WTC11 (cell line): ENCODE results near the gene FNBP1L. TPM values are rescaled to one million over a fixed set of nuclear protein-coding genes. Genes with fewer than 3 reads are reported as not detected.

ENCODE experiments used
- ATAC-seq: fragments of 200-7000 bp; cut with Tn5 transposase; 2 replicates; pipeline ENCODE4 v1.10.0; 2021; ENCODE audit warnings: mild to moderate bottlenecking, moderate library complexity
- CTCF ChIA-PET: fragments of 300-600 bp; sonication (Branson Sonifier 250); formaldehyde crosslinking; loops from one replicate; lab custom pipeline; 2021; ENCODE audit warnings: antibody characterized with exemption; lab: Charles Lee
- POLR2A ChIA-PET: fragments of 350-600 bp; sonication (Branson Sonifier 250); formaldehyde crosslinking; loops from one replicate; lab custom pipeline; 2021; ENCODE audit warnings: antibody characterized with exemption; lab: Charles Lee
- DNase-seq: peaks from one replicate; pipeline ENCODE4 v3.0.0; 2021; ENCODE audit warnings: low spot score
- H3K27ac Mint-ChIP-seq: 2 replicates; pipeline ENCODE4 v1.8.0; 2021; ENCODE audit warnings: mixed read lengths
- H3K27me3 Mint-ChIP-seq: 2 replicates; pipeline ENCODE4 v1.8.0; 2021; ENCODE audit warnings: low read depth, mild to moderate bottlenecking, moderate library complexity, mixed read lengths
- H3K36me3 Mint-ChIP-seq: 2 replicates; pipeline ENCODE4 v1.8.0; 2021; ENCODE audit warnings: mixed read lengths
- H3K4me1 Mint-ChIP-seq: 2 replicates; pipeline ENCODE4 v1.8.0; 2022; ENCODE audit warnings: mixed read lengths
- H3K4me3 Mint-ChIP-seq: 2 replicates; pipeline ENCODE4 v1.8.0; 2021; ENCODE audit warnings: mild to moderate bottlenecking, moderate library complexity, mixed read lengths
- H3K9me3 Mint-ChIP-seq: 2 replicates; pipeline ENCODE4 v1.8.0; 2021; ENCODE audit warnings: mixed read lengths
- AFF4 ChIP-seq: sonication (generic); formaldehyde crosslinking; IDR thresholded peaks from 2 replicates; pipeline ENCODE4 v1.8.1; 2023; ENCODE audit warnings: mild to moderate bottlenecking, missing genetic modification reagents, borderline replicate concordance
- ATF1 ChIP-seq: sonication (generic); formaldehyde crosslinking; IDR thresholded peaks from 2 replicates; pipeline ENCODE4 v1.8.1; 2023; ENCODE audit warnings: mild to moderate bottlenecking, moderate library complexity, missing genetic modification reagents
- CDX4 ChIP-seq: fragments of 250-450 bp; sonication (Bioruptor Pico); IDR thresholded peaks from 2 replicates; pipeline ENCODE4 v1.9.0; 2021; ENCODE audit warnings: moderate library complexity, mild to moderate bottlenecking, inconsistent platforms, borderline replicate concordance
- ESRRA ChIP-seq: sonication (generic); formaldehyde crosslinking; IDR thresholded peaks from 2 replicates; pipeline ENCODE4 v1.8.1; 2022; ENCODE audit warnings: mild to moderate bottlenecking, missing genetic modification reagents, borderline replicate concordance
- FOXP1 ChIP-seq: sonication (generic); formaldehyde crosslinking; IDR thresholded peaks from 2 replicates; pipeline ENCODE4 v1.8.0; 2022; ENCODE audit warnings: missing genetic modification reagents, mild to moderate bottlenecking, moderate library complexity, borderline replicate concordance
- MXD4 ChIP-seq: fragments of 250-450 bp; sonication (Bioruptor Pico); IDR thresholded peaks from 2 replicates; pipeline ENCODE4 v1.8.0; 2021; ENCODE audit warnings: mild to moderate bottlenecking, moderate library complexity, borderline replicate concordance
- RELA ChIP-seq: sonication (generic); formaldehyde crosslinking; IDR thresholded peaks from 2 replicates; pipeline ENCODE4 v1.8.1; 2022; ENCODE audit warnings: missing genetic modification reagents, mild to moderate bottlenecking, borderline replicate concordance
- SOX15 ChIP-seq: fragments of 250-450 bp; sonication (Bioruptor Pico); IDR thresholded peaks from 2 replicates; pipeline ENCODE4 v1.9.0; 2021; ENCODE audit warnings: mild to moderate bottlenecking
- TCF7 ChIP-seq: sonication (generic); formaldehyde crosslinking; IDR thresholded peaks from 2 replicates; pipeline ENCODE4 v1.8.0; 2022; ENCODE audit warnings: mild to moderate bottlenecking, low read depth, missing genetic modification reagents, moderate library complexity
- USF1 ChIP-seq: sonication (generic); formaldehyde crosslinking; IDR thresholded peaks from 2 replicates; pipeline ENCODE4 v1.8.0; 2022; ENCODE audit warnings: mild to moderate bottlenecking, missing genetic modification reagents
- ZBTB21 ChIP-seq: sonication (generic); formaldehyde crosslinking; IDR thresholded peaks from 2 replicates; pipeline ENCODE4 v1.8.1; 2023; ENCODE audit warnings: mild to moderate bottlenecking, missing genetic modification reagents, borderline replicate concordance
- ZNF232 ChIP-seq: sonication (generic); formaldehyde crosslinking; IDR thresholded peaks from 2 replicates; pipeline ENCODE4 v1.8.0; 2022; ENCODE audit warnings: mild to moderate bottlenecking, missing genetic modification reagents
- ZNF281 ChIP-seq: sonication (generic); formaldehyde crosslinking; IDR thresholded peaks from 2 replicates; pipeline ENCODE4 v1.8.0; 2023; ENCODE audit warnings: mild to moderate bottlenecking, missing genetic modification reagents
- ZNF396 ChIP-seq: fragments of 250-450 bp; sonication (Bioruptor Pico); IDR thresholded peaks from 2 replicates; pipeline ENCODE4 v1.8.0; 2021; ENCODE audit warnings: mild to moderate bottlenecking, moderate library complexity, borderline replicate concordance
- total RNA-seq: library from RNA; stranded (reverse); gene quantifications from 3 replicates; pipeline ENCODE4 v1.2.3, GENCODE V29; 2021
- TF ChIP-seq, protein P1 (sequence below): sonication (generic); formaldehyde crosslinking; IDR thresholded peaks from 2 replicates; pipeline ENCODE4 v1.8.1; 2022; ENCODE audit warnings: mild to moderate bottlenecking, missing genetic modification reagents, moderate library complexity, borderline replicate concordance
- TF ChIP-seq, protein P2 (sequence below): sonication (generic); formaldehyde crosslinking; IDR thresholded peaks from 2 replicates; pipeline ENCODE4 v1.8.1; 2022; ENCODE audit warnings: missing genetic modification reagents, borderline replicate concordance

The FNBP1L gene
- total RNA-seq, 1 experiment from 2014 or later = 79.1 TPM

GRCh38 chr1:93525431-93525830, 77.5 kb downstream of the FNBP1L start (continued):
- TF ChIP-seq AFF4 (CRISPR knock-in tag) (no peak), ZNF396 (CRISPR knock-in tag) (no peak), TCF7 (CRISPR knock-in tag) (no peak)

DNA sequence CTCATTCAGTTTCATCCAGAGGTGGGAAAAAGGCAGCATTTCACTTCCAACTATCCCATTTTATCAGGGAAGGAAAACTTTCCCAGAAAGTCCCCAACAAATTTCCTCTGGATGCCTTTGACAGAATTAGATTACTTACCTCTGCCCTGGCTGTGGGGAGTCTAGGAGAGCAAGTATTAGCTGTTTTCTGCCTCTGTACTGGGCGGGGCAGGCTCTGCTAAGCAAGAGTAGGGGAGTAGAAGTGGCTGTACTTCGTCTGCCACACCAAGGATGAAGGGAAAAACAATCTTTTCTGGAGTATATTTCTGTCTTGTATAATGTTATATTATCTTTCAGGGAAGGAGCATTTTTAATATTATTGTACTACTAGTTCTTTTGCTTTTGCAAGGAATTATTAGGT, 78.5 kb downstream of the FNBP1L start:
- no peaks in the 10 kb centered on the region for H3K27me3 Mint-ChIP-seq
- H3K4me3 Mint-ChIP-seq = no peak overlapping the region
- DNase-seq (no peak), ATAC-seq (no peak)
- H3K9me3 Mint-ChIP-seq = no peaks in the 10 kb centered on the region
- H3K27ac Mint-ChIP-seq = peak overlapping the region; percentile 37; the same call in 1 of the 2 replicates
- ChIA-PET POLR2A (no interaction called here), CTCF (interaction anchor here (1.0 kb wide), 1 partner anchor 78 kb away, joined by 3 read pairs; the partner anchor contains the start of gene FNBP1L)
- TF ChIP-seq SOX15 (no peak), ZNF281 (CRISPR knock-in tag) (no peak), USF1 (no peak), MXD4 (no peak), AFF4 (CRISPR knock-in tag) (no peak), ZNF232 (no peak), RELA (no peak), ATF1 (CRISPR knock-in tag) (no peak), ZBTB21 (CRISPR knock-in tag) (no peak), CDX4 (CRISPR knock-in tag) (no peak), FOXP1 (CRISPR knock-in tag) (no peak), ESRRA (CRISPR knock-in tag) (no peak)
- TF ChIP-seq, protein P1, sequence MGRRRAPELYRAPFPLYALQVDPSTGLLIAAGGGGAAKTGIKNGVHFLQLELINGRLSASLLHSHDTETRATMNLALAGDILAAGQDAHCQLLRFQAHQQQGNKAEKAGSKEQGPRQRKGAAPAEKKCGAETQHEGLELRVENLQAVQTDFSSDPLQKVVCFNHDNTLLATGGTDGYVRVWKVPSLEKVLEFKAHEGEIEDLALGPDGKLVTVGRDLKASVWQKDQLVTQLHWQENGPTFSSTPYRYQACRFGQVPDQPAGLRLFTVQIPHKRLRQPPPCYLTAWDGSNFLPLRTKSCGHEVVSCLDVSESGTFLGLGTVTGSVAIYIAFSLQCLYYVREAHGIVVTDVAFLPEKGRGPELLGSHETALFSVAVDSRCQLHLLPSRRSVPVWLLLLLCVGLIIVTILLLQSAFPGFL (CRISPR knock-in tag) = no peak
- TF ChIP-seq, protein P2, sequence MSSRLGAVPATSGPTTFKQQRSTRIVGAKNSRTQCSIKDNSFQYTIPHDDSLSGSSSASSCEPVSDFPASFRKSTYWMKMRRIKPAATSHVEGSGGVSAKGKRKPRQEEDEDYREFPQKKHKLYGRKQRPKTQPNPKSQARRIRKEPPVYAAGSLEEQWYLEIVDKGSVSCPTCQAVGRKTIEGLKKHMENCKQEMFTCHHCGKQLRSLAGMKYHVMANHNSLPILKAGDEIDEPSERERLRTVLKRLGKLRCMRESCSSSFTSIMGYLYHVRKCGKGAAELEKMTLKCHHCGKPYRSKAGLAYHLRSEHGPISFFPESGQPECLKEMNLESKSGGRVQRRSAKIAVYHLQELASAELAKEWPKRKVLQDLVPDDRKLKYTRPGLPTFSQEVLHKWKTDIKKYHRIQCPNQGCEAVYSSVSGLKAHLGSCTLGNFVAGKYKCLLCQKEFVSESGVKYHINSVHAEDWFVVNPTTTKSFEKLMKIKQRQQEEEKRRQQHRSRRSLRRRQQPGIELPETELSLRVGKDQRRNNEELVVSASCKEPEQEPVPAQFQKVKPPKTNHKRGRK = no peak
- H3K36me3 Mint-ChIP-seq = peaks cover 16% of the 10 kb centered on the region
- H3K4me1 Mint-ChIP-seq = 0 out of 2 replicates have a peak, but pooled peaks cover 3% of the 10 kb centered on the region
